ENCODE results near the gene LEFTY1. TPM values are rescaled to one million over a fixed set of nuclear protein-coding genes. Genes with fewer than 3 reads are reported as not detected.

Gene LEFTY1
- total RNA-seq, 4 donors from 2014 or later: 1.5 to 15.6 (median 5.6) TPM

DNA sequence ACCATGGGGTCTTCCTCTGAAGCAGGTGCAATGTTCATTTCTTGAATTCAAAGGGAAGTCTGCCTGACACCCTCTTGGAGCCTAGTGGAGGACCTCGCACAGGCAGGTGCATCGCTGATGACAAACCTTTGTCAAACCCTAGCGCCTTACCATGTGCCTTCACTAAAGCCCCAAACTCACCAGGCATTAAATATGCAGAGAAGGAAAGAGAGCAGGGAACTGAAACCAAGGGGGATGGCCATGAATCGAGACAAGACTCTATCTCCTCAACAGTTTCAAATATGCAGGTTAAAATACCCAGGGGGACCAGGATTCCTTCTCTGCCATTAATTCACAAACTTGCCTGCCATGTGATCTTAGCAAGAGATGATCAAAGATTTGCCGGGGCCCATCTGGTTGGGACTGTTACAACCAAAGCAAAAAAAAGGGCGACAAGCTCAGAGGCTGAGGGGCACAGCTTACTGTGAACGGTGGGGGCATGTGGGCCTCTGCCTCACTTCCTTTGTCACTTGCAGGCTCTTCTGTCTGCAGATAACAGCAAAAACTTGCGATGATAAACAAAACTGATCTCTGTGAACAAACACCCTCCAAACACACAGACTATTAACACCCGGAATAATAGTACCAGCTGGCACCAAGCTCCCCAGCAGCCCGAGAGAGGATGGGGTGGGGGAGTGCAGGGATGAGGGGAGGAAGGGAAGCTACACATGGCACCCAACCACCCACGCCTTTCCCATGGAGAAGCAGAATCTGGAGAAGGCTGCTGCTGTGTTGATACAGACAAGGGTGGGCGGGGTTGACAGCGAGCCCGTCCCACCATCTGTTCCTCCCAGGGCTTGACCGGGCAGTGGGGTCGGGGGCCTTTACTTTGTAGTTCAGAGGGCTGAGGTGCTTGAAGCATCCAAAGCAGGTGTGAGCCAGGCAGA lies 40.7 kb downstream of the LEFTY1 start:
- Histone ChIP-seq H3K4me1 (peaks cover 0 to 34% (median 25%) of the 10 kb centered on the region in 4 donors), H3K9me3 (no peaks in the 10 kb centered on the region), H3K4me3 (no peak overlapping the region), H3K36me3 (peaks cover 0 to 44% (median 0%) of the 10 kb centered on the region in 3 donors), H3K27me3 (no peaks in the 10 kb centered on the region), H3K27ac (peak overlapping the region; percentile 13 to 78 (median 48))
- no peak for TF ChIP-seq POLR2A (IDR thresholded peaks at IDR 0.05)
- TF ChIP-seq, protein P1, sequence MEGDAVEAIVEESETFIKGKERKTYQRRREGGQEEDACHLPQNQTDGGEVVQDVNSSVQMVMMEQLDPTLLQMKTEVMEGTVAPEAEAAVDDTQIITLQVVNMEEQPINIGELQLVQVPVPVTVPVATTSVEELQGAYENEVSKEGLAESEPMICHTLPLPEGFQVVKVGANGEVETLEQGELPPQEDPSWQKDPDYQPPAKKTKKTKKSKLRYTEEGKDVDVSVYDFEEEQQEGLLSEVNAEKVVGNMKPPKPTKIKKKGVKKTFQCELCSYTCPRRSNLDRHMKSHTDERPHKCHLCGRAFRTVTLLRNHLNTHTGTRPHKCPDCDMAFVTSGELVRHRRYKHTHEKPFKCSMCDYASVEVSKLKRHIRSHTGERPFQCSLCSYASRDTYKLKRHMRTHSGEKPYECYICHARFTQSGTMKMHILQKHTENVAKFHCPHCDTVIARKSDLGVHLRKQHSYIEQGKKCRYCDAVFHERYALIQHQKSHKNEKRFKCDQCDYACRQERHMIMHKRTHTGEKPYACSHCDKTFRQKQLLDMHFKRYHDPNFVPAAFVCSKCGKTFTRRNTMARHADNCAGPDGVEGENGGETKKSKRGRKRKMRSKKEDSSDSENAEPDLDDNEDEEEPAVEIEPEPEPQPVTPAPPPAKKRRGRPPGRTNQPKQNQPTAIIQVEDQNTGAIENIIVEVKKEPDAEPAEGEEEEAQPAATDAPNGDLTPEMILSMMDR (IDR thresholded peaks at IDR 0.05): no peak
- peak in 2 of 3 donors; percentile 68 for DNase-seq

DNA sequence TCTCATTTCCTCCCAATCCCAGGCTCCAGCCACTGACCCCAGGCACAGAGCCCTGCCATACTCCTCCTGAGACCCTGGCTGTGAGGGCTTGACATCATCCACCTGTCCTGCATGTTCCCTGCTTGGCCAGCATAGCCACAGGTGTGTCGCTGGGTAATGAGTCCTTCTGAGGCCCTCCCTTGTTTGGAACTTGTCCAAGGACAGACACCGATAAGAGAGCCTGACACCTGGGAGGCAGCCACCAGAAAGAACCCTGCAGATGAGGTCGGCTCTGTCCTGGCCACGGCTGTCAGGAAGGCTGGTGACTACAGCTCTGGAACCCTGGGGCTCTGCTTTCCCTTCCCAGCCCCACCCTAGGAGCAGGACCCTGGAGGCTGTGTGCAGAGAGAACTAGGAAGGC lies 41.3 kb downstream of the LEFTY1 start:
- Histone ChIP-seq H3K27ac (peak overlapping the region; percentile 13 to 78 (median 48)), H3K9me3 (no peaks in the 10 kb centered on the region), H3K4me3 (no peak overlapping the region), H3K4me1 (peaks cover 0 to 34% (median 25%) of the 10 kb centered on the region in 4 donors), H3K27me3 (no peaks in the 10 kb centered on the region), H3K36me3 (peaks cover 0 to 37% (median 0%) of the 10 kb centered on the region in 3 donors)
- DNase-seq: peak; percentile 25 to 83 (median 74)
- TF ChIP-seq, protein P1 (IDR thresholded peaks at IDR 0.05): peak in 3 of 6 experiments; percentile 22 to 25 (median 23)
- peak in 1 of 2 donors; percentile 18 for TF ChIP-seq POLR2A (IDR thresholded peaks at IDR 0.05)

DNA sequence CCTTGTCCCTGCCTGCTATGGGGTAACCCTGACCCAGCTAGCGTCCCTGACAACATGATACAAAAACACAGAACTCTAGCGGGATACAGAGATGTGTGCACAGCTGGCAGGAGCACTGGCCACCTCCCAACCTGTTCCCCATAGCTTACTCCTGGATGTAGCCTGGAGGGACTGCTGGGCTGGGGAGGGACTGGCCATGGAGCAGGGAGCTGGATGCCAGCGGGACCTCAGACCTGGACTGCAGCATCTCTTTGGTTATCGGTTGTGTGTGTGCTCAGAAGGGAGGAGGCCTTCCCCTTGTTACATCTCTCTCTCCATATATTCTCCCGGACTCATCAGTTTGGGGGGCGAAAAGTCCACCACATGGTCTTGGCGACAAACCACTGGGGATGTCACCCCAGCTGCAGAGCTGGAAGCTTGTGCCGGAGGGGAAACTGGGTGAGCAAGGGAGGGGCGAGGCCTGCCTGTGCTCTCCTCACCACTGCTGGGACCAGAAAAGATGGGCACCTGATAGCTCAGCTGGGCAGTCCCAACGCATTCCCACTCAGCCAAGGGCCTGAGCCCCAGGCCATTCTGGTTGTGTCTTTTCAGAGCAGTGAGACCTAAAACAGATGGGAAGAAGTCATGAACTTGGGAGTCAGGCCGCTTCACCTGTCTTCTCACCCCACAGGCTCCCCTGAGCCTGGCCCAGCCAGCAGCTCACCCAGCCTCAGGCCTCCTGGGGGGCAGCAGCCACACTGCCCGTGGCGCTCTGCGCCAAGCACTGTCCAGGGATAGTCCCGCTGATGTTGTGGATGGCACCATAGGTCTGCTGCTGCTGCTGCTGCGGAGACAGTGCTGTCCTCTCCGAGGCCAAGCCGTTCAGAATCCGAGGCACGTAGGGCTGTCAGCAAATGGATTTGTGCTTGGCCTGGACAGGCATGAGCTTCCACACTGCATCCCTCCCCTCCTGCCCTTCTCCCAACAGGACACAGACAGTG lies 42.3 kb downstream of the LEFTY1 start:
- H3K27ac ChIP-seq: peak overlapping the region in 2 of 4 donors; percentile 62 to 78
- H3K9me3 ChIP-seq: no peaks in the 10 kb centered on the region
- H3K4me3 ChIP-seq: no peak overlapping the region
- no peak for TF ChIP-seq POLR2A (IDR thresholded peaks at IDR 0.05)
- TF ChIP-seq, protein P1 (IDR thresholded peaks at IDR 0.05): no peak
- no peaks in the 10 kb centered on the region for H3K27me3 ChIP-seq
- DNase-seq: no peak
- peaks cover 0 to 33% (median 0%) of the 10 kb centered on the region in 3 donors for H3K36me3 ChIP-seq
- H3K4me1 ChIP-seq: peaks cover 0 to 25% (median 19%) of the 10 kb centered on the region in 4 donors

DNA sequence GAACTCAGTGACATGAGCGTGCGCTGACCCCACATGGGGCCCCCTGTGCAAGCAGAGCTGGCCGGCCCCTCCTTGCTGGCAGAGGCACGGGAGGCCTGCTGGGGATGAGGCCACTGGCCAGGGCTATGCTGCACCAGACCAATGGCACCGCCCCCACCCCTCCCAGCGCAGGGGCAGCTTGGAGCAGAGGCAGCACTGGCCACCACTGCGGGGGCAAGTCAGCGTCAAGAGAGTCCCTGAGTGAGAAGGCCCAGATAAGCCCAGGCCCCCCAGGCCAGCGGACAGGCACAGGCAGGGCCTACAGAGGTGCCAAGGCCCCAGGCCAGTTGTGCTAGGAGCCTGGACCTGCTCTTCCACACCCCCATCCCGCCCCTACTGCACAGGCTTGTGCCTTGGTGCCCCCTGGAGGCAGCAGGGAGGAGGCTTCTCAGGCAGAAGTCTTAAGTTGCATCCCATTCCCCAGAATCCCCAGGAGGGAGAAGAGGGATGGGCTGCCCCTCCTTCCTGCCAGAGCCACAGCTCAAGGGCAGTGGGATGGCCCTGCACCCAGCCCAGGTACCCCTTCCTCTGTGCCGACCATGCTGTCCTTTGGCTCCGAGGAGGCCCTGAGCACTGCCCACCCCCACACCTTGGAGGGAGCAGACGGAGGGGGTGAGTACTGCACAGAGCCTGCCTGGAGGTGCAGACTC lies 43.2 kb downstream of the LEFTY1 start:
- TF ChIP-seq, protein P1 (IDR thresholded peaks at IDR 0.05): peak in 4 of 6 experiments; percentile 40 to 64 (median 52)
- no peak for TF ChIP-seq POLR2A (IDR thresholded peaks at IDR 0.05)
- Histone ChIP-seq H3K27me3 (no peaks in the 10 kb centered on the region), H3K36me3 (peaks cover 0 to 30% (median 0%) of the 10 kb centered on the region in 3 donors), H3K4me3 (no peak overlapping the region), H3K9me3 (no peaks in the 10 kb centered on the region), H3K4me1 (peaks cover 0 to 22% (median 19%) of the 10 kb centered on the region in 4 donors), H3K27ac (no peak overlapping the region)
- DNase-seq: peak; percentile 40 to 72 (median 69)

All from Peyer's patch (tissue), 4 donors.